GM12873 (cell line): ENCODE results near the gene LNP1.

Source experiments
- CTCF ChIP-seq: IDR thresholded peaks from 2 replicates; pipeline ENCODE4 v1.5.1; 2012; ENCODE audit warnings: low read depth, mild to moderate bottlenecking, moderate library complexity, low read length, control low read depth; ENCODE audit not compliant: insufficient read depth; ENCODE audit errors: missing control alignments

LNP1 gene

GRCh38 chr3:100386437-100387074, 14.8 kb upstream of the LNP1 start:
- TF ChIP-seq CTCF = no peak

GRCh38 chr3:100389025-100389424, 12.3 kb upstream of the LNP1 start:
- no peak for TF ChIP-seq CTCF

- TF ChIP-seq CTCF = no peak
Measured at GRCh38 chr3:100395679-100396431, 5.5 kb upstream of the LNP1 start.

- no peak for TF ChIP-seq CTCF
Measured at GRCh38 chr3:100396967-100397366, 4.4 kb upstream of the LNP1 start.

GRCh38 chr3:100399341-100400071, 1.8 kb upstream of the LNP1 start:
- TF ChIP-seq CTCF = no peak

- no peak for TF ChIP-seq CTCF
Measured at GRCh38 chr3:100400419-100400779, 940 bp upstream of the LNP1 start.

- TF ChIP-seq CTCF = no peak
Measured at GRCh38 chr3:100401674-100402041, 319 bp downstream of the LNP1 start.
